Chondrocyte (in vitro differentiated cells): ENCODE results near the gene OXTR. TPM values are rescaled to one million over a fixed set of nuclear protein-coding genes. Genes with fewer than 3 reads are reported as not detected.

Experiments used
- DNase-seq: peaks from one replicate; pipeline ENCODE4 v3.0.0; 2021; ENCODE audit warnings: mixed read lengths, low spot score
- H3K27ac Mint-ChIP-seq: one replicate; pipeline ENCODE4 v1.8.0; 2021; ENCODE audit warnings: mild to moderate bottlenecking, moderate library complexity, mixed read lengths; ENCODE audit not compliant: unreplicated experiment
- H3K27me3 Mint-ChIP-seq: 2 replicates; pipeline ENCODE4 v1.8.0; 2021; ENCODE audit warnings: low read depth, mixed read lengths
- H3K36me3 Mint-ChIP-seq: 2 replicates; pipeline ENCODE4 v1.8.0; 2021; ENCODE audit warnings: low read depth, mixed read lengths
- H3K4me1 Mint-ChIP-seq: 2 replicates; pipeline ENCODE4 v1.8.0; 2021; ENCODE audit warnings: low read depth, mild to moderate bottlenecking, mixed read lengths
- H3K4me3 Mint-ChIP-seq: one replicate; pipeline ENCODE4 v1.8.0; 2021; ENCODE audit warnings: mild to moderate bottlenecking, moderate library complexity, mixed read lengths; ENCODE audit not compliant: unreplicated experiment
- H3K9me3 Mint-ChIP-seq: 2 replicates; pipeline ENCODE4 v1.8.0; 2021; ENCODE audit warnings: low read depth, mixed read lengths
- CTCF ChIP-seq: fragments of 200-600 bp; sonication (generic); IDR thresholded peaks from 2 replicates; pipeline ENCODE4 v1.5.0; 2021; ENCODE audit warnings: antibody characterized with exemption, mild to moderate bottlenecking, moderate library complexity
- total RNA-seq: library from RNA; stranded (reverse); gene quantifications from 3 replicates; pipeline ENCODE4 v1.2.1, GENCODE V29; 2021

Gene OXTR
- total RNA-seq, 1 donor from 2014 or later: 48.5 TPM

DNA sequence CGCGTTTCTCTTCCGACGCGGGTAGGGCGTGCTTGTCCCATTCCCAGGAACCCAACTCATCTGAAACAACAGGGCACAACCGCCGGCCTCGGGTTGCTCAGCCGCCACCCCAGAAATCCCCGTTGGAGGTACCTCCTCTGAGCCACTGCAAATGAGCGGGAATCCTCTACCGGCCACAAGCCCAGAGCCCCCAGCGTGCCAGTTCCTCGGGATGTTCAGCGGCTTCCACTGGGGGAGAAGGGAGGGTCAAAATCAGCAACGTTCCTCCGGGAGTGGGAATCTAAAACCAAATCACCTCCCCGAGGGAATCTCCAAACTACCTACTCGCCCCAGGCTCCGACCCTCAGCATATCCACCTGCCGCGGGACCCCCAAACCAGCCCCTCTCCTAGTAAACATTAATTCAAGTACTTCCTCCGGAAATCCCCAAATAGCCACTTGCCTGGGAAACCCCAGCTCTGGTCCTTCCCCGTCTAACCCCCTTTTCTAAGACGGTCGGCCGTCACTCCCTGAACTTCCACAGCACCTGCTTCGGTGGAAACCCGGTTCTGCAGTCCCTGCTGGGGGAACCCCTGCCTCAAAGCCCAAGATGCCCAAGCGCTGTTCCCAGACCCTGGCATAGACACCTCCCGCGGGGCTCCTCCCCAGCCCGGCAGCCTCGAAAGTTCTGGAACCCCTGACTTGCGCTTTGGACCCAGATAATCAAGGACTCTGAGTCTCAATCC, 887 bp downstream of the OXTR start:
- Mint-ChIP-seq H3K27ac (peak overlapping the region; percentile 74), H3K4me1 (peaks cover 46% of the 10 kb centered on the region), H3K36me3 (peaks cover 2% of the 10 kb centered on the region), H3K4me3 (peak overlapping the region; percentile 88), H3K9me3 (no peaks in the 10 kb centered on the region), H3K27me3 (no peaks in the 10 kb centered on the region)
- DNase-seq: no peak
- TF ChIP-seq CTCF: no peak

DNA sequence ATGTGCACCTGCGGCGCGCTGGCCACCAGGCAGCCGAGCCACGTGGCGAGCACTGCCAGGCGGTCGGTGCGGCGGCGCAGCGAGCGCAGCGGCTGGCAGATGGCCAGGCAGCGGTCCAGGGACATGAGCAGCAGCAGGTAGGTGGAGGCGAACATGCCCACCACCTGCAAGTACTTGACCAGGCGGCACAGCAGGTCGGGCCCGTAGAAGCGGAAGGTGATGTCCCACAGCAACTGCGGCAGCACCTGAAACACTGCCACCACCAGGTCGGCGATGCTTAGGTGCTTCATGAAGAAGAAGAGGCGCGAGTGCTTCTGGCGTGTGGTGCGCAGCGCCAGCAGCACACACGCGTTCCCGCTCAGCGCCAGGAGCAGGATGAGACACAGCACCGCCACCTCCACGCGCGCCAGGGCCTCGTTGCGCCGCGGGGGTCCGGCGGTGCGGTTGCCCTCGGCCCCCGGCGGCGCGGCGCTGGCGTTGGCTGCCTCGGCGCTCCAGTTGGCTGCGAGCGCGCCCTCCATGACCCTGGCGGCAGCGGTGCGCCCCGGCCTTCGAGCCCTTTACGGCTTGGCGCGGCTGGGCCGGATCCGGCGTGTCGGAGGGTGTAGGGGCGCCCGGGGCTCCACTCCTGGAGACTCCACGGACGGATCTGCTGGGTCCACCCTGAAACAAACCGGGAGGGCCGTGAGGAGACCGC, 1.6 kb downstream of the OXTR start:
- peaks cover 53% of the 10 kb centered on the region for H3K4me1 Mint-ChIP-seq
- H3K4me3 Mint-ChIP-seq: peak overlapping the region; percentile 88
- H3K27ac Mint-ChIP-seq: no peak overlapping the region
- peaks cover 8% of the 10 kb centered on the region for H3K36me3 Mint-ChIP-seq
- peak; percentile 40 for TF ChIP-seq CTCF
- no peaks in the 10 kb centered on the region for H3K27me3 Mint-ChIP-seq
- no peaks in the 10 kb centered on the region for H3K9me3 Mint-ChIP-seq
- DNase-seq: no peak

GRCh38 chr3:8767256-8767666, 2.2 kb downstream of the OXTR start:
- Mint-ChIP-seq H3K9me3 (no peaks in the 10 kb centered on the region), H3K27ac (no peak overlapping the region), H3K4me3 (peak overlapping the region; percentile 58), H3K4me1 (peaks cover 59% of the 10 kb centered on the region), H3K36me3 (peaks cover 8% of the 10 kb centered on the region), H3K27me3 (no peaks in the 10 kb centered on the region)
- no peak for DNase-seq
- no peak for TF ChIP-seq CTCF

DNA sequence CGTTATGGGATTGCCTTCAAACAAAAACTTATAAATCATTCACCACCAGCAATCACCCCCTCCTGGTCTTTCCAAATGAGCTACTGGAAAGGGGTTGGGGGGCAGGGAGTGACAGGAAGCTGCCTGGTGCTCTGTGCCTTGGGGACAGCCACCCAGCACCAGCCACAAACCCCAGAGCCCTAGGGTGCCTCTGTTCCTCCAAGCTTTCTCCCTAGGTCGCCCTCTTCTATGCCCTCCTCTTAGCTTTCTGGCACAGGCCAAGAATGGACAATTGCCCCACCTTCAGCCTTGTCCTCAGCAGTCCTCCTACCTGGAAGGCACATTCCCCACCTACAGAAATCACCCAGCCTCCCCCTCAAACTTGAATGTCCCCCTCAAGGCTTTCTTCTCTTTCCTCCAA, 3.3 kb downstream of the OXTR start:
- Mint-ChIP-seq H3K36me3 (peaks cover 9% of the 10 kb centered on the region), H3K27me3 (no peaks in the 10 kb centered on the region), H3K4me3 (peak overlapping the region; percentile 56), H3K9me3 (no peaks in the 10 kb centered on the region), H3K27ac (no peak overlapping the region), H3K4me1 (peaks cover 64% of the 10 kb centered on the region)
- no peak for TF ChIP-seq CTCF
- no peak for DNase-seq

GRCh38 chr3:8765528-8765927, 3.9 kb downstream of the OXTR start:
- no peak for TF ChIP-seq CTCF
- no peaks in the 10 kb centered on the region for H3K9me3 Mint-ChIP-seq
- no peak for DNase-seq
- H3K4me3 Mint-ChIP-seq: no peak overlapping the region
- peaks cover 12% of the 10 kb centered on the region for H3K36me3 Mint-ChIP-seq
- H3K27me3 Mint-ChIP-seq: no peaks in the 10 kb centered on the region
- peaks cover 68% of the 10 kb centered on the region for H3K4me1 Mint-ChIP-seq
- H3K27ac Mint-ChIP-seq: no peak overlapping the region
